IMR-90 (cell line): Measurements from ENCODE around the gene PAX2.

Source experiments
- CEBPB ChIP-seq: IDR thresholded peaks from 2 replicates; pipeline ENCODE4 v1.6.1; 2012; ENCODE audit warnings: low read depth, low read length, improper control_type of control experiment
- POLR2A ChIP-seq: IDR thresholded peaks from 2 replicates; pipeline ENCODE4 v1.6.1; 2012; ENCODE audit warnings: mild to moderate bottlenecking, low read depth, low read length
- TF ChIP-seq, protein P1 (sequence below): conservative IDR thresholded peaks from 2 replicates; pipeline ENCODE4 v1.5.1; 2012; ENCODE audit warnings: mild to moderate bottlenecking, low read depth, low read length, improper control_type of control experiment

DNA sequence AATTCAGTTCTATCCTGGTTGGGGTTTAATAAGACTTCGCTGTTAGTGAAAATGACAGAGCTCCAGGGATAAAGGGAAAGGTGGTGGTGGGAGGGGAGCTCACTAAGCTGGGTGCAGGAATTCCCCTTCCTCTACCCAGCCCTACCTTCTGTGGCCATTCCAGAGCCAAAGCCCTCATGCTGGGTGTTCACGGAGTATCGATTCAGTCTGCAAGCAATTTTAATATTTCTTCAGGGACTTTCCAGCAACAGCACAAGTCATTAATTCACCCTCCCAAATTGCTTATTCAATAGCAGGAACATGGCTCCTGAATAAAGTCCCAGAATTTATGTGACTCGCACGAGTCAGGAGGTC is 22.0 kb downstream of the PAX2 start:
- TF ChIP-seq CEBPB, result no peak
- TF ChIP-seq, protein P1, sequence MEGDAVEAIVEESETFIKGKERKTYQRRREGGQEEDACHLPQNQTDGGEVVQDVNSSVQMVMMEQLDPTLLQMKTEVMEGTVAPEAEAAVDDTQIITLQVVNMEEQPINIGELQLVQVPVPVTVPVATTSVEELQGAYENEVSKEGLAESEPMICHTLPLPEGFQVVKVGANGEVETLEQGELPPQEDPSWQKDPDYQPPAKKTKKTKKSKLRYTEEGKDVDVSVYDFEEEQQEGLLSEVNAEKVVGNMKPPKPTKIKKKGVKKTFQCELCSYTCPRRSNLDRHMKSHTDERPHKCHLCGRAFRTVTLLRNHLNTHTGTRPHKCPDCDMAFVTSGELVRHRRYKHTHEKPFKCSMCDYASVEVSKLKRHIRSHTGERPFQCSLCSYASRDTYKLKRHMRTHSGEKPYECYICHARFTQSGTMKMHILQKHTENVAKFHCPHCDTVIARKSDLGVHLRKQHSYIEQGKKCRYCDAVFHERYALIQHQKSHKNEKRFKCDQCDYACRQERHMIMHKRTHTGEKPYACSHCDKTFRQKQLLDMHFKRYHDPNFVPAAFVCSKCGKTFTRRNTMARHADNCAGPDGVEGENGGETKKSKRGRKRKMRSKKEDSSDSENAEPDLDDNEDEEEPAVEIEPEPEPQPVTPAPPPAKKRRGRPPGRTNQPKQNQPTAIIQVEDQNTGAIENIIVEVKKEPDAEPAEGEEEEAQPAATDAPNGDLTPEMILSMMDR, result no peak
- no peak for TF ChIP-seq POLR2A
